BLaER1 (cell line): ENCODE data around the gene SRGN.
A peak's percentile ranks its signal among the peaks of the same experiment; 100 is the strongest.

Experiments
- H3K27ac ChIP-seq: shearing (Covaris generic); formaldehyde crosslinking; 2 replicates; pipeline ENCODE4 v1.8.1; 2022
- H3K27me3 ChIP-seq: shearing (Covaris generic); formaldehyde crosslinking; 2 replicates; pipeline ENCODE4 v1.8.1; 2022
- H3K36me3 ChIP-seq: shearing (Covaris generic); formaldehyde crosslinking; 2 replicates; pipeline ENCODE4 v1.8.1; 2022
- H3K4me1 ChIP-seq: shearing (Covaris generic); formaldehyde crosslinking; 2 replicates; pipeline ENCODE4 v1.8.1; 2022
- H3K4me2 ChIP-seq: shearing (Covaris generic); formaldehyde crosslinking; 2 replicates; pipeline ENCODE4 v1.8.1; 2022
- H3K4me3 ChIP-seq: shearing (Covaris generic); formaldehyde crosslinking; 2 replicates; pipeline ENCODE4 v1.8.1; 2022
- H3K9ac ChIP-seq: shearing (Covaris generic); formaldehyde crosslinking; 2 replicates; pipeline ENCODE4 v1.8.1; 2022
- H3K9me3 ChIP-seq: shearing (Covaris generic); formaldehyde crosslinking; 2 replicates; pipeline ENCODE4 v1.8.1; 2022
- H4K20me1 ChIP-seq: shearing (Covaris generic); formaldehyde crosslinking; 2 replicates; pipeline ENCODE4 v1.8.1; 2022
- Cebpa-rat ChIP-seq: shearing (Covaris generic); IDR thresholded peaks from 2 replicates; pipeline ENCODE4 v1.8.1; 2022

Gene SRGN

DNA sequence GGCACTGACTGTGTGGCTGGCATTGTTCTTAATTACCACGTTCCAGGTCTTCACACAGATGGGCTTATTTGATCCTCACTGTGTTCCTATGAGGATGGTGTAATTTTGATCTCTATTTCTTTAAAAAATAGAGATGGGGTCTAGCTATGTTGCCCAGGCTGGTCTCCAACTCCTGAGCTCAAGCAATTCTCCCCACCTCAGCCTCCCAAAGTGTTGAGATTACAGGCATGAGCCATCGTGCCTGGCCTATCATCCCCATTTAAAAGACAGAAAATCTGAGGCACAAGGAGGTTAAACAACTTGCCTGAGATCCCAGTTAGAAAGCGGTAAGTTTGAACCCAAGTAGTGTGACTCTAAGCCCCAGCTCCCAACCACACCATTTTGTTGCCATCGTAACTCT, 17.0 kb upstream of the SRGN start:
- Histone ChIP-seq H3K9ac (no peak overlapping the region), H3K27me3 (no peaks in the 10 kb centered on the region), H3K9me3 (no peaks in the 10 kb centered on the region), H3K27ac (no peak overlapping the region), H4K20me1 (no peaks in the 10 kb centered on the region), H3K4me1 (peaks cover 14% of the 10 kb centered on the region), H3K4me2 (no peak overlapping the region), H3K4me3 (no peak overlapping the region), H3K36me3 (no peaks in the 10 kb centered on the region)
- no peak for TF ChIP-seq Cebpa-rat

DNA sequence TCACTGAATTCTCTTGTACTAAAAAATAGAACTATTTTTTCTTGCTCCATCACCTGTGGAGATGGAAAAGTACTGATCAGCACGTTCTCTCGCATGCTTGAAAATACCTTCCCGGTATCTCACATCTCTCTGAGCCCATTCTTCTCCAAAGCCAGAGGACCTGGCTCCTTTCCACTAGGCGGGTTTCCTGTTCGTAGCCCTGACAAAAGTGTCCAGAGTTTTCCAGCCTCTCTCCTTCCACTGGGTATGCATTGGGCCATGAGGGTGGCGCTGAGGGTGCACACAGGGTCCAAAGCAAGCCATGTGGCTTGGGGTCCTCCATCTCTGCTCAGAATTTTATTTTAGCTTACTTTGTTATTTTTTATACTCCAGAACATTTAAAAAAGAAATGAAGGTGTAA, 16.3 kb upstream of the SRGN start:
- no peaks in the 10 kb centered on the region for H3K9me3 ChIP-seq
- no peak overlapping the region for H3K9ac ChIP-seq
- H3K4me1 ChIP-seq = peaks cover 8% of the 10 kb centered on the region
- no peaks in the 10 kb centered on the region for H3K36me3 ChIP-seq
- no peak overlapping the region for H3K27ac ChIP-seq
- H4K20me1 ChIP-seq = no peaks in the 10 kb centered on the region
- H3K4me3 ChIP-seq = no peak overlapping the region
- H3K27me3 ChIP-seq = no peaks in the 10 kb centered on the region
- no peak for TF ChIP-seq Cebpa-rat
- no peak overlapping the region for H3K4me2 ChIP-seq

DNA sequence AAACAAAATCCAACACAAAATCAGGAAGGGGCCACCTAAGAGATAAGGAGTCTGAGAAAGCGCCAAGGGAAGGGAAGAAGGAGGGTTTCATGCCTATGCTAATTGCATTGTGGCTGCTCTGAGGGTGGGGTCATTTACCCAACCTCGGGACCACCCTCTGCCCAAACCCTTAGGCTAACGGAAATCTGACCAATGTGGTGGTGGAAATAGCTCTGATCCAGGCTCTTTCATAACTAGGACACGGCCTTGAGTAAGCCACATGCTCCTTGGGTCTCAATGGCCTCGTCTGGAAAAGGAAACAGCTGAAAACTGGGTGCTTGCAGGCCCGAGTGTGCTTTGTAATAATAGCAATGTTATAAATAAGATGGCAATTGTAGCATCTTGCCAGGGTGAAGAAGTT, 14.9 kb upstream of the SRGN start:
- peaks cover 7% of the 10 kb centered on the region for H3K4me1 ChIP-seq
- no peak overlapping the region for H3K27ac ChIP-seq
- no peaks in the 10 kb centered on the region for H4K20me1 ChIP-seq

DNA sequence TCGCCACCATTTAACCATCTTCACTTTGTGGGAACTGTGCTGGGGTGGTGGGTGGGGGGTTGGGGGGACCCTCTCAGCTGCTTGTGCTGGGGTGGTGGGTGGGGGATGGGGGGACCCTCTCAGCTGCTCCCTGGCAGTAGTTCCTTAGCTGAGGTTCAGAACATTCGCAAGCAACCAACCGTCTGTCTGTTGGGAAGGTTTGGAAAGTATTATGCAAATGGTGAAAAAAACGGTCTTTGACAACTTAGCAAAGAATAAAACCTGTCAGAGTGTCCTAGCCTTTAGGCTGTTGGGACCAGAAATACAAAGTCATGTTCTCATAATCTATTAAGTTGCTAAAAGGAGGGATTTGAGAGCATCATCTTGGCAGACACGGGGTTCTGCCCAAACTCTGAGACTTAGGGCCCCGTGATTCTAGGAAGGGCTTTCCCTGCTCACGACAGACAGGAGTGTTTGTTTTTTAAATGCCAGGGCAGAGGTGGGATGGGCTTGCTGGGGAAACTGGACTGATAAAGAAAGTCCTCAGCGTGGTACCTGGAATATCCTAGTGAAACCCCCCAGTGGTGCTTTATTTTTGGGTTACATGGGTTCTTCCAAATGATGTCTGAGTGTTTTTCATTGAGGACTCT, 14.1 kb upstream of the SRGN start:
- H4K20me1 ChIP-seq = no peaks in the 10 kb centered on the region
- no peaks in the 10 kb centered on the region for H3K36me3 ChIP-seq
- TF ChIP-seq Cebpa-rat = no peak
- peaks cover 7% of the 10 kb centered on the region for H3K4me1 ChIP-seq
- H3K4me3 ChIP-seq = no peak overlapping the region
- H3K4me2 ChIP-seq = no peak overlapping the region
- no peak overlapping the region for H3K27ac ChIP-seq
- H3K27me3 ChIP-seq = no peaks in the 10 kb centered on the region
- H3K9ac ChIP-seq = no peak overlapping the region
- no peaks in the 10 kb centered on the region for H3K9me3 ChIP-seq

More for the DNA sequence above, 14.9 kb upstream of the SRGN start:
- no peaks in the 10 kb centered on the region for H3K9me3 ChIP-seq
- peak overlapping the region; percentile 37 for H3K4me2 ChIP-seq
- H3K4me3 ChIP-seq = no peak overlapping the region
- no peaks in the 10 kb centered on the region for H3K36me3 ChIP-seq
- TF ChIP-seq Cebpa-rat = no peak
- H3K27me3 ChIP-seq = no peaks in the 10 kb centered on the region
- no peak overlapping the region for H3K9ac ChIP-seq

DNA sequence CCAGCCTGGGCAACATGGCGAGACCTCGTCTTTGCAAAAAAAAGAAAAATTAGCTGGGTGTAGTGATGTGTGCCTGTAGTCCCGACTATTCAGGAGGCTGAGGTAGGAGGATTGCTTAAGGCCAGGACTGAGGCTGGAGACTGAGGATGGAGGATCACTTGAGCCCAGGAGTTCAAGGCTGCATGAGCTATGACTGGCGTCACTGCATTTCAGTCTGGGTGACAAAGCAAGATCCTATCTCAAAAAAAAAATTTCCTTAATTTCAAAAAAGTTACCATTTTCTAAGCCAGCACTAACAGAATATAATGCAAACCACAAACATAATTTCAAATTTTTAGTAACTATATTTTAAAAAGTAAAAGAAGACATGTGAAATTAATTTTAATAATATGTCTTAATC, 13.4 kb upstream of the SRGN start:
- Histone ChIP-seq H4K20me1 (no peaks in the 10 kb centered on the region), H3K27me3 (no peaks in the 10 kb centered on the region), H3K36me3 (no peaks in the 10 kb centered on the region), H3K4me2 (no peak overlapping the region), H3K4me3 (no peak overlapping the region), H3K4me1 (peaks cover 7% of the 10 kb centered on the region), H3K27ac (no peak overlapping the region), H3K9me3 (no peaks in the 10 kb centered on the region), H3K9ac (no peak overlapping the region)
- no peak for TF ChIP-seq Cebpa-rat

DNA sequence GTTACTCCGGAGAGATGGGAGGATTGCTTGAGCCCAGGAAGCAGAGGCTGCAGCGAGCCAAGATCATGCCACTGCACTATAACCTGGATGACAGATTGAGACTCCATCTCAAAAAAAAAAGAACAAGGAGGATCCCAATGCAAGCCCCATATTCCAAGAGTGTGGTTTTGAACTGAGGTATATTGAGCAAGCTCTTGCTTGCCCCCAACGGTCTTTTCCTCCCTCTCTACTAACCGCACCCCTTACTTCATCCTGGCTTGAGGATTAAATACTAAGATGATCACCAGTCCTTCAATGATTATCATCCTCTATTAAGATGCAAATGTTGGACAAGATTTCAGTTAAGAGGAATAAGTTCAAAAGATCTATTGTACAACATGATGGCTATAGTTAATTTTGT, 12.5 kb upstream of the SRGN start:
- H3K9ac ChIP-seq = no peak overlapping the region
- no peak overlapping the region for H3K4me3 ChIP-seq
- no peak overlapping the region for H3K4me2 ChIP-seq
- H3K4me1 ChIP-seq = peaks cover 7% of the 10 kb centered on the region
- no peaks in the 10 kb centered on the region for H3K9me3 ChIP-seq
- no peaks in the 10 kb centered on the region for H4K20me1 ChIP-seq
- H3K27ac ChIP-seq = no peak overlapping the region
- no peaks in the 10 kb centered on the region for H3K27me3 ChIP-seq
- TF ChIP-seq Cebpa-rat = no peak
- H3K36me3 ChIP-seq = no peaks in the 10 kb centered on the region

DNA sequence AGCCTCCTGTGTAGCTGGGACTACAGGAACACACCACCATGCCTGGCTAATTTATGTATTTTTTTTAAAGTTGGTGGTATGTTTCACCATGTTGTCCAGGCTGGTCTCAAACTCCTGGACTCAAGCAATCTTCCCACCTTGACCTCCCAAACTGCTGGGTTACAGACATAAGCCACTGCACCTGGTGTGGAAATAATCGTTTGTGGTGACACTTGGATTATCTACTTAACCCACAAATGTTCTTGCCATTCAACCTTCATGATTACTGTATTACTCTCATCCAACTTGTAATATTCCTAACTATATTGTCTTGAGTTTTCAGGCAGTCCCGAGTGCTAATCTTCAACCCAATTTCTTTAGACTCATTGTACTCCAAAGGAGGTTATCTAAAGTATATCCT, 9.6 kb upstream of the SRGN start:
- H3K27me3 ChIP-seq = no peaks in the 10 kb centered on the region
- no peak overlapping the region for H3K9ac ChIP-seq
- no peaks in the 10 kb centered on the region for H3K36me3 ChIP-seq
- no peaks in the 10 kb centered on the region for H3K9me3 ChIP-seq
- no peak overlapping the region for H3K4me2 ChIP-seq
- no peak overlapping the region for H3K4me3 ChIP-seq
- no peaks in the 10 kb centered on the region for H4K20me1 ChIP-seq
- TF ChIP-seq Cebpa-rat = no peak
- peaks cover 1% of the 10 kb centered on the region for H3K4me1 ChIP-seq
- no peak overlapping the region for H3K27ac ChIP-seq

DNA sequence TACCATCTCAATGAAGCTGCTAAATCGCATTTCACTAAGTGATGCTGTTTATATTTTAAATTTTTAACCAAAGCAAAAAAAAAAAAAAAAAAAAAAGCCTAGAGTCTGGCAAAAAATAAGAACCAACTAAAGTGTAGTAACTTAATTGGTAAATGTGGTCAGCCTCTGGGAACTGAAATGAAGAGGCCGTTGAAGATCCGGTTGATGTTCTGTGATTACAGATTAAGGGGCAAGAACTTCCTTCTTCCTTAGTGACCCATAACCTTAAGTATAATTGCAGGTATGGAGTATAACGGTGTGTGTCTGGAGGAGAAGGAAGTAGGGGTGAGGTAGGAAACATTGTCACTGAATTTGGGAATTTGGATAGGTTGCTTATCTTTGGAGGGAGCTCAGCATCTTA, 7.7 kb upstream of the SRGN start:
- no peak overlapping the region for H3K27ac ChIP-seq
- TF ChIP-seq Cebpa-rat = no peak
- H4K20me1 ChIP-seq = no peaks in the 10 kb centered on the region
- no peak overlapping the region for H3K4me2 ChIP-seq
- H3K36me3 ChIP-seq = no peaks in the 10 kb centered on the region
- no peaks in the 10 kb centered on the region for H3K4me1 ChIP-seq
- no peak overlapping the region for H3K4me3 ChIP-seq
- H3K9ac ChIP-seq = no peak overlapping the region
- H3K27me3 ChIP-seq = no peaks in the 10 kb centered on the region
- no peaks in the 10 kb centered on the region for H3K9me3 ChIP-seq

DNA sequence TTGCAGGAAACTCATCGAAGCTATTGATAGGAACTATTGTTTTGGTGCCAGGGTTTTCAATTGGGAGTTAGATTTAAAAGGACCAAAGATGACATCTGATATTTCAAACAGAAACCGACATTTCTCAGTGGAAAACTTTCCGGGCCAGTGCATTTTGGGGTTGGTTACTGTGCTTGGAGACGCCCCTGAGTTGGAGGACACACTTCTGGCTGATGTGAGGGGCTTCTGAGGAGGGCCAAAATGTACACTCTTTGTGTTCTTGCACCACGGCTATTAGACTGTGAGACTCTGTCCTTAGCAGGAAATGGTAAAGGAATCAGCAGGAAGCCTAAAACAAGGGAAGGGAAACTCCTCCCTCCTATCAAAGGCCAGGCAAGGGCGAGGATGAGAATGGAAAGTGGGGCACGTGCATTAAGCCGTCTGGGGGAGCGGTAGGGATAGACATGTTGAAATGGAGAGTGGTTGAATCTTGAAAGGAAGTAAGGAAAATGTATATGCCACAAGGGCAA, 1.8 kb upstream of the SRGN start:
- peaks cover 55% of the 10 kb centered on the region for H3K4me1 ChIP-seq
- no peaks in the 10 kb centered on the region for H3K27me3 ChIP-seq
- H3K4me2 ChIP-seq = peak overlapping the region; percentile 76
- no peak overlapping the region for H3K9ac ChIP-seq
- no peak overlapping the region for H3K27ac ChIP-seq
- no peaks in the 10 kb centered on the region for H3K9me3 ChIP-seq
- no peaks in the 10 kb centered on the region for H3K36me3 ChIP-seq
- TF ChIP-seq Cebpa-rat = no peak
- no peaks in the 10 kb centered on the region for H4K20me1 ChIP-seq
- no peak overlapping the region for H3K4me3 ChIP-seq

DNA sequence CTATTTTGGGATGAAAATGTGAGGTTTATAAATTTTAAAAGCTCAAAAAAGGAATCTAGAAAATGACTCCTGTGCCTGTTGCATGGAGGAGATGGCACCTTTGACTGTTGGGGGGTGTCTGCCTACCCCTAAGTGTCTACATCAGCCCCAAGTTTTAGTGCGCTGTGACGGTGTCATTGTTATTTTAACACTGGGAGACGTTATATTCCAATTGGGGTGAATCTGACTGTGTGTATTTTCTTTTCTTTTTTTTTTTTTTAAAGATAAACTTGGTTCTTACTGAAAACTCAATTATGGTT, 517 bp downstream of the SRGN start:
- H3K4me1 ChIP-seq = peaks cover 66% of the 10 kb centered on the region

More for the DNA sequence above, 517 bp downstream of the SRGN start:
- Histone ChIP-seq H3K36me3 (no peaks in the 10 kb centered on the region), H3K4me3 (peak overlapping the region; percentile 56), H3K9me3 (no peaks in the 10 kb centered on the region), H3K27me3 (no peaks in the 10 kb centered on the region), H3K9ac (peak overlapping the region; percentile 30), H4K20me1 (no peaks in the 10 kb centered on the region), H3K27ac (no peak overlapping the region), H3K4me2 (peak overlapping the region; percentile 76)
- no peak for TF ChIP-seq Cebpa-rat
